HCT116 (cell line): ENCODE results near the gene AFAP1L2. TPM values are rescaled to one million over a fixed set of nuclear protein-coding genes. Genes with fewer than 3 reads are reported as not detected.

Experiments
- ATAC-seq: fragments of 200-7000 bp; cut with Tn5 transposase; 2 replicates; pipeline ENCODE4 v1.9.1; 2020; ENCODE audit warnings: mild to moderate bottlenecking, moderate library complexity
- BruUV-seq: library from RNA; stranded (reverse); fragments of 400-500 nt; replicated peaks from 2 replicates; lab custom pipeline; 2021; lab: Mats Ljungman, UMichigan
- CTCF ChIA-PET: fragments of 300-600 bp; sonication (Branson Sonifier 250); formaldehyde crosslinking; loops from one replicate; lab custom pipeline; 2021; ENCODE audit warnings: antibody characterized with exemption; lab: Charles Lee
- POLR2A ChIA-PET: fragments of 300-600, 350-600 bp; sonication (Branson Sonifier 250); formaldehyde crosslinking; loops from one replicate; lab custom pipeline; 2021; ENCODE audit warnings: antibody characterized with exemption; lab: Charles Lee
- RAD21 ChIA-PET, 2 experiments: fragments of 300-600 bp; sonication (Branson Sonifier 250); formaldehyde crosslinking; loops; one replicate each; lab custom pipeline; 2023; ENCODE audit warnings: low total read pairs in 2 of 2; ENCODE audit not compliant: uncharacterized antibody in 2 of 2, unreplicated experiment in 2 of 2, low non-redundant PET in 1 of 2; lab: Charles Lee
- DNase-seq: peaks from one replicate; pipeline ENCODE4 v3.0.0-alpha.2; 2010; ENCODE audit warnings: low read depth, low spot score
- H2AFZ ChIP-seq: fragments of 200-600 bp; shearing (Covaris generic), sonication (generic); 2 replicates; pipeline ENCODE4 v1.6.1; 2017; ENCODE audit warnings: low read depth, mixed run types, mixed read lengths, antibody characterized with exemption, low read length; ENCODE audit not compliant: poor library complexity, severe bottlenecking
- H3K27ac ChIP-seq: 2 replicates; pipeline ENCODE4 v1.5.1; 2012; ENCODE audit warnings: low read depth, low read length
- H3K27me3 ChIP-seq: fragments of 200-600 bp; sonication (generic); 2 replicates; pipeline ENCODE4 v1.6.1; 2016; ENCODE audit warnings: mixed run types, low read length, mixed read lengths; ENCODE audit not compliant: insufficient read depth
- H3K36me3 ChIP-seq, 2 experiments: fragments of 200-500 bp in 1 of 2; fragments of 200-600 bp in 1 of 2; sonication (Bioruptor generic) in 1 of 2; sonication (generic) in 1 of 2; 2 replicates each; pipeline versions ENCODE4 v1.5.1 to v1.6.1; 2014 to 2016; ENCODE audit warnings: low read length in 2 of 2, inconsistent platforms in 1 of 2, mixed read lengths in 1 of 2, mixed run types in 1 of 2; ENCODE audit not compliant: insufficient read depth in 2 of 2, control insufficient read depth in 1 of 2
- H3K4me1 ChIP-seq, 2 experiments: fragments of 200-600 bp in 1 of 2; sonication (generic) in 1 of 2; 2 replicates each; pipeline versions ENCODE4 v1.5.1 to v1.6.1; 2012 to 2017; ENCODE audit warnings: low read length in 2 of 2, inconsistent platforms in 1 of 2, mild to moderate bottlenecking in 1 of 2, mixed read lengths in 1 of 2, mixed run types in 1 of 2, moderate library complexity in 1 of 2; ENCODE audit not compliant: insufficient read depth in 2 of 2, control insufficient read depth in 1 of 2
- H3K4me2 ChIP-seq: fragments of 200-600 bp; sonication (generic); 2 replicates; pipeline ENCODE4 v1.6.1; 2017; ENCODE audit warnings: mixed run types, low read length, mixed read lengths
- H3K4me3 ChIP-seq, 2 experiments: fragments of 200-600 bp in 1 of 2; sonication (generic) in 1 of 2; replicated peaks in 1 of 2; 2 replicates each; pipeline ENCODE4 v1.5.1; 2011 to 2016; ENCODE audit warnings: low read length in 2 of 2, control low read depth in 1 of 2, low read depth in 1 of 2, mild to moderate bottlenecking in 1 of 2, mixed read lengths in 1 of 2, mixed run types in 1 of 2
- H3K79me2 ChIP-seq: fragments of 200-600 bp; sonication (generic); 2 replicates; pipeline ENCODE4 v1.6.1; 2017; ENCODE audit warnings: mild to moderate bottlenecking, mixed run types, low read length, moderate library complexity, mixed read lengths; ENCODE audit not compliant: insufficient read depth
- H3K9ac ChIP-seq: fragments of 200-600 bp; sonication (generic); 2 replicates; pipeline ENCODE4 v1.6.1; 2016; ENCODE audit warnings: low read length, mixed read lengths
- H3K9me2 ChIP-seq: fragments of 200-600 bp; sonication (generic), shearing (Covaris generic); 2 replicates; pipeline ENCODE4 v1.6.1; 2017; ENCODE audit warnings: mixed run types, mild to moderate bottlenecking, moderate library complexity; ENCODE audit not compliant: insufficient read depth
- H3K9me3 ChIP-seq, 2 experiments: fragments of 200-500 bp in 1 of 2; fragments of 200-600 bp in 1 of 2; sonication (Bioruptor generic) in 1 of 2; sonication (generic) in 1 of 2; 2 replicates each; pipeline ENCODE4 v1.6.1; 2014 to 2017; ENCODE audit warnings: low read length in 2 of 2, mixed read lengths in 2 of 2, inconsistent platforms in 1 of 2, low read depth in 1 of 2, mild to moderate bottlenecking in 1 of 2, mixed run types in 1 of 2, moderate library complexity in 1 of 2; ENCODE audit not compliant: control insufficient read depth in 1 of 2, insufficient read depth in 1 of 2
- H4K20me1 ChIP-seq: fragments of 200-600 bp; sonication (generic), shearing (Covaris generic); 2 replicates; pipeline ENCODE4 v1.6.1; 2017; ENCODE audit warnings: mixed run types, mild to moderate bottlenecking, moderate library complexity; ENCODE audit not compliant: insufficient read depth
- ATF3 ChIP-seq: IDR thresholded peaks from 2 replicates; pipeline ENCODE4 v1.6.1; 2012
- CBX3 ChIP-seq: IDR thresholded peaks from 2 replicates; pipeline ENCODE4 v1.6.1; 2012; ENCODE audit warnings: low read depth
- CEBPB ChIP-seq: IDR thresholded peaks from 2 replicates; pipeline ENCODE4 v1.6.1; 2012; ENCODE audit warnings: low read depth
- EGR1 ChIP-seq: IDR thresholded peaks from 2 replicates; pipeline ENCODE4 v1.6.1; 2012; ENCODE audit warnings: low read depth
- ELF1 ChIP-seq: IDR thresholded peaks from 2 replicates; pipeline ENCODE4 v1.6.1; 2012; ENCODE audit warnings: low read depth, borderline replicate concordance
- EZH2 ChIP-seq: fragments of 200-600 bp; sonication (generic); IDR thresholded peaks from 2 replicates; pipeline ENCODE4 v1.6.1; 2017; ENCODE audit warnings: antibody characterized with exemption, mixed run types
- FOSL1 ChIP-seq: IDR thresholded peaks from 2 replicates; pipeline ENCODE4 v1.6.1; 2012; ENCODE audit warnings: low read depth
- JUND ChIP-seq: IDR thresholded peaks from 2 replicates; pipeline ENCODE4 v1.6.1; 2012
- MAX ChIP-seq: IDR thresholded peaks from 2 replicates; pipeline ENCODE4 v1.6.1; 2012
- POLR2A ChIP-seq: IDR thresholded peaks from 2 replicates; pipeline ENCODE4 v1.7.0; 2011; ENCODE audit warnings: borderline replicate concordance; ENCODE audit not compliant: insufficient read depth, insufficient read length; ENCODE audit errors: extremely low read depth
- POLR2AphosphoS5 ChIP-seq: IDR thresholded peaks from 2 replicates; pipeline ENCODE4 v1.6.1; 2011; ENCODE audit warnings: mild to moderate bottlenecking, low read depth, low read length, moderate library complexity
- SIN3A ChIP-seq: IDR thresholded peaks from 2 replicates; pipeline ENCODE4 v1.6.1; 2012; ENCODE audit warnings: low read depth
- SRF ChIP-seq: IDR thresholded peaks from 2 replicates; pipeline ENCODE4 v1.6.1; 2012; ENCODE audit warnings: low read depth
- TCF7L2 ChIP-seq: IDR thresholded peaks from 2 replicates; pipeline ENCODE4 v1.7.0; 2011; ENCODE audit warnings: borderline replicate concordance, inconsistent platforms; ENCODE audit not compliant: insufficient read depth, insufficient read length; ENCODE audit errors: extremely low read depth
- YY1 ChIP-seq: IDR thresholded peaks from 2 replicates; pipeline ENCODE4 v1.6.1; 2011; ENCODE audit warnings: low read length, low read depth, moderate library complexity, mild to moderate bottlenecking; ENCODE audit not compliant: insufficient replicate concordance; ENCODE audit errors: extremely low read depth
- ZBTB33 ChIP-seq: IDR thresholded peaks from 2 replicates; pipeline ENCODE4 v1.6.1; 2011; ENCODE audit warnings: mild to moderate bottlenecking, low read length, moderate library complexity; ENCODE audit not compliant: insufficient replicate concordance; ENCODE audit errors: extremely low read depth
- ZFX ChIP-seq: fragments of 450-650 bp; IDR thresholded peaks from 2 replicates; pipeline ENCODE4 v1.6.1; 2017
- ZNF274 ChIP-seq: fragments of 200-500 bp; sonication (Bioruptor generic); IDR thresholded peaks from 2 replicates; pipeline ENCODE4 v1.6.1; 2014; ENCODE audit warnings: mild to moderate bottlenecking, low read depth, low read length, inconsistent platforms
- intact Hi-C: fragments of 100-400 bp; cut with micrococcal nuclease; formaldehyde crosslinking; loops from 2 replicates; pipeline ENCODE4 v1.10.0; 2022
- total RNA-seq: library from RNA; stranded (reverse); gene quantifications from one replicate; pipeline ENCODE4 v1.2.1, GENCODE V29; 2021; ENCODE audit not compliant: unreplicated experiment

Gene AFAP1L2
- total RNA-seq, 1 experiment from 2014 or later = 0.93 TPM

DNA sequence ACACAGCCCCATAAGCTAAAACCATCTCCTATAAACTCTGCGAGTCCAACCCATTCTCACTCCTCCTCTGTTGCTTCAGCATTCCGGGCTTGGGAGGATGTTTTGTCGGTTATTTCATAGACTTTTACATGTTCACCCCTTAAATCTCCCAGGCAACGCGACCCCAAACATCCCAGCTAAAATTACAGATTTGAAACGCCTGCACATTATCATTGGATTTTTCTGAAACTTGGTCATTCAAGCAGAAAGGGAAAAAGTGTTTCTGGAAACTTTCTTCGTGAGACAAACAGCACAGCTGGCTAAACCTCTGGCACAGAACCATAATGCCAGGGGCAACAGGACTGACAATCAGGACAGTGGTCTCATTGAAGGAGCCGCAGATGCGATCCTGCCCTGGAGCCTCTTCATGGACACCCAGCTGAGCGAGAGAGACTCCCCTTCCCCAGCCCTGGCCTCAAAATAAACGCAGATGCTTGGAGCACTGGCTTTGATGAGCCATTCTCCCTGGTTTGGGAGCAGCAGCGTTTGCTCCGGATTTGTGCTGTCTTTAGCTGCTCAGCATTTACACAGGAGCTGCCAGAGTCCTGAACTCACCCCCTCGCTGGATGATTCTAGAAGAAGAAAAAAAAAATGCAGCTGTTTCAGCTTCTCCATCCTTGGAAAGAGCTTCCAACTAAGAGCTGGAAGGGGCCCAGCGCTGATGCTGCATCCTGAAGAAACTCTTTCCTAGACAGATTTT lies 30.1 kb downstream of the AFAP1L2 start:
- POLR2A ChIA-PET = no interaction called here
- H3K79me2 ChIP-seq = no peaks in the 10 kb centered on the region
- H3K9me2 ChIP-seq = no peaks in the 10 kb centered on the region
- ATAC-seq (no peak), DNase-seq (no peak)
- BruUV-seq = no TSS peak
- H3K27ac ChIP-seq = no peak overlapping the region
- H3K9ac ChIP-seq = no peak overlapping the region
- intact Hi-C loops = no loop called here
- H3K9me3 ChIP-seq = no peaks in the 10 kb centered on the region
- RAD21 ChIA-PET = no interaction called here
- H3K27me3 ChIP-seq = peaks cover 18% of the 10 kb centered on the region; the same call in 1 of the 2 replicates
- no peak overlapping the region for H3K4me3 ChIP-seq
- H4K20me1 ChIP-seq = no peaks in the 10 kb centered on the region
- H3K4me1 ChIP-seq = no peaks in the 10 kb centered on the region
- H2AFZ ChIP-seq = no peak overlapping the region
- CTCF ChIA-PET = interaction anchor here (0.7 to 1.0 kb wide), 2 partner anchors 13 to 70 kb away, joined by 4 read pairs; no protein-coding TSS in a partner anchor
- H3K4me2 ChIP-seq = no peak overlapping the region
- no peaks in the 10 kb centered on the region for H3K36me3 ChIP-seq
- TF ChIP-seq EZH2 (no peak), CEBPB (no peak), ZFX (no peak)
- TF ChIP-seq, all 23 proteins: peak for 0

DNA sequence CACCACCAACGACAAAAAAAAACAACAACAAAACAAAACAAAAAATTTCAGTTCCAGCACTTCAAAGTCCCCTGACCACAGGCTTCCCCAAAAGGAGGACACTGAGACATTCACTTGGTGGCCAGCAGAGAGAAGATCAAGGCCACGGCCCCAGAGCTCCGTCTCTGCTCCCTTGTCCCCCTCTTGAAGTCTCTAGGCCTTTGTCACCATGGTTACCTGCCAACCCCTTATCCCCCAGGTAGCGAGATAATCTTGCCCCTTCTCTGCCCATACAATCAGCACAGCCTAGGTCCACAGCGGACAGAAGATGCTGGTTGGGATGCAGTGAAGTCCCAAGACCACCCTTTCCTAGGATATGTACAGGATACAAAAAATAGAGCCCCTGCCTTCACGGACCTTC lies 30.7 kb downstream of the AFAP1L2 start:
- H3K9ac ChIP-seq = no peak overlapping the region
- ChIA-PET CTCF (no interaction called here), RAD21 (no interaction called here), POLR2A (no interaction called here)
- H3K36me3 ChIP-seq = no peaks in the 10 kb centered on the region
- H3K27me3 ChIP-seq = peaks cover 18% of the 10 kb centered on the region; the same call in 1 of the 2 replicates
- no peaks in the 10 kb centered on the region for H3K9me2 ChIP-seq
- H3K9me3 ChIP-seq = no peaks in the 10 kb centered on the region
- DNase-seq (no peak), ATAC-seq (no peak)
- no peaks in the 10 kb centered on the region for H4K20me1 ChIP-seq
- H3K4me1 ChIP-seq = no peaks in the 10 kb centered on the region
- no peak overlapping the region for H2AFZ ChIP-seq
- intact Hi-C loops = no loop called here
- no TSS peak for BruUV-seq
- H3K4me3 ChIP-seq = no peak overlapping the region
- H3K79me2 ChIP-seq = no peaks in the 10 kb centered on the region
- TF ChIP-seq POLR2A (no peak), MAX (no peak), YY1 (no peak), ATF3 (no peak), CEBPB (no peak), EZH2 (no peak), SRF (no peak), ZBTB33 (no peak), ZFX (no peak), CBX3 (no peak), ZNF274 (no peak), TCF7L2 (no peak), EGR1 (no peak), JUND (no peak), ELF1 (no peak), FOSL1 (no peak), SIN3A (no peak), POLR2AphosphoS5 (no peak)
- no peak overlapping the region for H3K4me2 ChIP-seq
- H3K27ac ChIP-seq = no peak overlapping the region
